HG02610 (cell line): ENCODE results near the gene GOLGA6C.
"Not testable (repeated sequence)": the region's sequence is repeated elsewhere in the genome, so short reads cannot be mapped to it uniquely, and the experiment has no call there.

Experiments
- ATAC-seq: cut with Tn5 transposase; IDR thresholded peaks from one replicate; pipeline ENCODE4 v1.9.1; 2021; ENCODE audit warnings: mild to moderate bottlenecking, moderate library complexity; ENCODE audit not compliant: unreplicated experiment

The GOLGA6C gene

GRCh38 chr15:75227663-75228280 is 30.4 kb upstream of the GOLGA6C start:
- no peak for ATAC-seq

DNA sequence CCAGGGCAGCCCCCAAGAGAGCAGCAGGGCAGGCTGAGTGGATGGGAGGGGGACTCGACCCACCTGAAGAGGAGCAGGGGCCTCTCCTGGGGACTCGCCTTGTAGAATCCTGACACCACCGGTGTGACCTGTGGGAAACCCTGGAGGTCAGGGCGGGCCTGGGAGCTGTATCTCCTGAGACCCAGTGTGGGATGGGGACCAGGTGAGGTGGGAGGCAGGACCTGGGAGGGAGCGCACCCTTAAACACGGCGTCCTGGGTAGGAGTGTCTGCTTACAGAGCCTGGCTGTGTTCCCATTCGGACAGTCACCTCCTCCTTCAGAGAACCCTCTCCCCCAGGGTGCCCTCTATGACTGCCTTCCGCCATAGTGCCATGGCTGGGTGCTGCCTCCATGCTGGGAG is 29.3 kb upstream of the GOLGA6C start:
- no peak for ATAC-seq

DNA sequence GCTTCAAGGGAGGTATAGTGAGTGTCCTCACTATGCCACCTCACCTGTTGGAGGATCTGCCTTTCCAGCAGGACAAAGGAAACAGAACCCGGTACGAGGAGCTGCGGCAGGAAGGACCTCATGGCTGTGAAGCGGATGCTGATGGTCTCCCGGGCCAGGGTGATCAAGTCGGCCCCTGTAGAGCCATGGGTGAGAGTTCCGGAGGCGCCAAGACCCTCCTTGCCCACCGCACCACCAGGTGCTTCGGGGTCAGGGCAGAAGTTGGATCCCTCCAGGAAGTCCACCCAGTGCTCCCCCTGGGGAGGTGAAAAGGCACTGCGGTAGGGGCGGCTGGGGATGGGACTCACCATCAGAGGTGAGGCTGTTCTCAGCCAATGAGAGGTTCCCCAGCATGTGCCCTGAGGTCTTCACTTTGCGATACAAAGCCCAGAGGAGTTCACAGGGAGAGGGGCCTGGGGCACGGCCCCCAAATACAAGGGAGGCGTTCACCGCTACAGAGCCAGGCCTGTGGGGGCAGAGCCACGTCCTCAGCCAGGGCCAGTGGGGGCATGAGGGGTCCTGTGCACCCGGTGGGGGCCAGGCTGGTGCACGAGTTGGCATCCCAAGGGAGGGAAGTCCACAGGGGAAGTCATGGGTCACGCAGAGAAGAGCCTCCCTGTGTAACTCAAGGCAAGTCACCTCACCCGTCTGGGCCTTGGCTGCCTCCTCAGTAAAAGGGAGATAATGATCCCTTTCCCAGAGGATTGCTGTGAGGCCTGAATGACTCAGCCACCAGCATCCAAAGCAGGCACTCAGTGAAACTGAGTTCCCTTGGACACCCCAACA is 28.7 kb upstream of the GOLGA6C start:
- no peak for ATAC-seq

- ATAC-seq: no peak
Observed at GRCh38 chr15:75230016-75230343, 28.2 kb upstream of the GOLGA6C start.

DNA sequence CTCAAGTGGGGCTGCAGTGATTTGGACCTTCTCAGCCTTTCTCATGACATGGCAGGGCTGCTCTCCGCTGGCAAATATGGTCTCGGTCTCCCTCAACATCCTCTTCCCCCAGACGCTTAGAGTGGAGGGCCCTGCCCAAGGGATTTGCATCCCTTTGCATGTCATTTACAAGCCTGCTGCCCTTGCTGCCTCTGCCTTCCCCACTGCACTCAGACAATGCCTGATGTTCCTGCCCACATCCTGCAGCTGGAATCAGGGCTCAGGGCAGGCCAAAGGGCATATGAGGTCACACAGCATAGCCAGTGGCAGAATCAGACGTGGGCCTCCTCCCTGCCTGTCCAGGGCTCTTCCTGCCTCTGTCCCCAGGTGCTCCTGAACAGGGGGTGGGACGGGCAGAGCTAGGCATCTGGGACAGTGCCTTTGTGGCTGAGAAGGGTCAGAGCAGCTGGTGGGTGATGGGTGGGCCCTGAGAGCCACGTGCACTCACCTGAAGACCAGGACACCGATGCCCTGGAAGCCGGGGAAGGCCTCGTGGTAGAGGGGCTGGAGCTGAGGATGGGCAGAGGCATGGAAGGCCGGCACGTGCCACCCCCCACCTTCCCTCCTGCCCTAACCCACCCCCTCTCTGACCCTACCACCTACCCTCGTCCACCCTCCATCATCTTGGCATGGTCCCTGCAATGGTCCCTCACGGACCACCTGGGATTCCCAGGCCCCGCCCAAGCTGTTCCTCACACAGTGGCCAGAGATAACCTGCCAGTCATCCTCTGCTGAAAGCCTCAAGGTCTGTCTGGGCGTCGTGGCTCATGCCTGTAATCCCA is 27.4 kb upstream of the GOLGA6C start:
- no peak for ATAC-seq

DNA sequence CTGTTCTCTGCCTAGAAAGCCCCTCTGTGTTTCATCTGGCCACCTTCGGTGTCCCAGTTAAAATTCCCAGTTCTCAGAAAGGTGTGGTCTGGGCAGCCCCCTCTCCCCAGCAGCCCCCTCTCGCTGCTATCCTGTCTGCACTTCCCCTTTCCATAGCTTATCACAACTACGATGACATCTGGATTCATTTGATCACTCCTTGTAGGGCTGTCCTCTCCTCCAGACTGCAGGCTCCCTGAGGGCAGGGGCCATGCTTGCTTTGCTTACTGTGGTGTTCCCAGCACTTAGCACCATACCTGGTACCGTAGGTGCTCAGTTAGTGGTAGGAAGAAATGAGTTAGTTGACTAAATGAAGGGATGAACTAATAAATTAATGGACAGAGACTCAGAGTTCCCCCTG is 26.3 kb upstream of the GOLGA6C start:
- no peak for ATAC-seq

- no peak for ATAC-seq
Observed at GRCh38 chr15:75232252-75232813, 25.8 kb upstream of the GOLGA6C start.

DNA sequence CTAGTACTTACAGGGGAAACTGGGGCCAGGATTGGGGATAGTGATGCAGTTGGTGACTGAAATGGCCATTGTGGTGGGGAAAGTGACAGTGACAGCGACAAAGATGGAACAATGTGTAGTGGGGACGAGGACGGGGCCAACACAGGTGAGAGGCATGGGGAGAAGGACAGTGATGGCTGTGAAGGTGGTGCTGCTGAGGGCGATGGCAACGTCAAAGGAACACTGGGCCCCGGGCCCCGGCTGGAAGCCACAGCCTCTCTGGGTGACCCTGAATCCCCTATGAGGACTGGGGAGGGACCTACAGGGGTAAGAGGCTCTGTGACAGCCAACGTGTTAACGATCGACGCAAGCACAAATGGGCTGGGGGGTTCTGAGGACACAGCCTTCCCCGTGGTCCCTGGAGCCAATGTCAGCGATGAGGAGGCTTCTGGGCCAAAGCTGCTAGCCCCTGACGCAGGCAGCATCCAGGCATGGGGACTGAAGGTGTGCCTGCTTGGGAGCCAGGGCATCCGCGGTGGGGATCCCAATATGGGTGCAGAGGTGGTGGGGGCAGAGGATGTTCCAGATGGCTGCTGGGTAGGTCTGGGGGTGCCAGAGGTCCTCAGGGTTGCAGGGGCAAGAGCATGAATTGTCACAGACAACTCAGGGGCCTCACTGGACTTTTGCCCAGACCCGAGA is 25.2 kb upstream of the GOLGA6C start:
- ATAC-seq: no peak

DNA sequence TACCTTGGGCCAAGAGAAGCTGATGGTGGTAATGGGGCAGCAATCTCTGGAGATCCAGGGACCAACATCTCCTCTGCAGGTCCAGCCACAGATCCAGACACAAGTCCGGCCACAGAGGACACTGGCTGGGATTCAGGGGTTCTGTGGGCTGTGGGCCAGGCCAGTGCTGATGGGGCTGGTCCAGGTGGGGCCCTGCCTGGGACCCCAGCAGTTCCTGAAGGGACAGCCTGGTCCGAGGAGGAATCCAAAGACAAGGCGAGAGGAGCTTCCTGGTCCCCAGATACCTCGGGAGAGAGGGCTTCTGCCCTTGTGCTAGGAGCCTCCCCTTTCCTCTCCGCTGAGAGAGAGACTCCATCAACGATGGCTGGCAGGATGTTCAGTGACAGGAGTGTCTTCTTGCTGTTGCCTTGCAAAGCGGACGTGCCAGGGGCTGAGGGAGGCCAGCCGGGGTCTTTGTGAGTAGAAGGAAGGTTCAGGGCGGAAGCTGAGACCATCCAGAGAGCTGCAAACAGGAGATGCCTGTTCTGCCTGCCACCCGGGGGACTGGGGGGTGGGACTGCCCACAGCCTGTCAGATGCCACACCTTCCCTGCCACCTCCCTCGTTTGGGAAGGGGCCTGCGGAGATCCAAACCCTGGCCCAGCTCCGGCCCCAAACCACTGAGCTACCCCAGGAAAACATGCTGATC is 24.5 kb upstream of the GOLGA6C start:
- ATAC-seq: no peak

DNA sequence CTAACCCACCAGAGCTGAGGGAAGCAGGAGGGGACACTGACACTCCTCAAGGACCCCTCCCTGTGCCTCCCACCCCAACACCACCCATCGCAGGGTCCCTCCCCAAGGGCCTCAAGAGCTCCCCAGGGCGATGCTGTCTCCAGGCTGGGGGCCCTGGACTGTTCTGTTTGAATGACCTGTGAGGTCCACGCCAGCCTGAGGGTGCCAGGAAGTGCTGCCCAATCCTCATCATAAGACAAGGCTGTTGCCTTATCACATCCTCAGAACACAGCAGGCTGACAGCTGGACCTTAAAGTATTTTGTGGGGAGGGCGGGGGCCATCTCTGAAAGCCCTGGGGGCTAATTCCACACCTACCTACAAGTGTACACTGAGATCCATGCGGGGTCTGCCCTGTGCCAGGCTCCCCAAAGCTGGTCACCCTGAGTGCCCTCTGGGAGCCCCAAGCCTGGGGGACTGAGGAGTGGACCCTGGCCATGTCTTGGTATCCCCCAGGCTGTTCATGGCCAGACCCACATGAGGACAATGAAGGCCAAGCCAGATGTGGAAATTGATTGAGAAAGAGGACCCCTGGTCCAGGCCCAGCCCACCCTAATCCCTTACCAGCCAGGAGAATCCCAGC is 23.8 kb upstream of the GOLGA6C start:
- no peak for ATAC-seq

DNA sequence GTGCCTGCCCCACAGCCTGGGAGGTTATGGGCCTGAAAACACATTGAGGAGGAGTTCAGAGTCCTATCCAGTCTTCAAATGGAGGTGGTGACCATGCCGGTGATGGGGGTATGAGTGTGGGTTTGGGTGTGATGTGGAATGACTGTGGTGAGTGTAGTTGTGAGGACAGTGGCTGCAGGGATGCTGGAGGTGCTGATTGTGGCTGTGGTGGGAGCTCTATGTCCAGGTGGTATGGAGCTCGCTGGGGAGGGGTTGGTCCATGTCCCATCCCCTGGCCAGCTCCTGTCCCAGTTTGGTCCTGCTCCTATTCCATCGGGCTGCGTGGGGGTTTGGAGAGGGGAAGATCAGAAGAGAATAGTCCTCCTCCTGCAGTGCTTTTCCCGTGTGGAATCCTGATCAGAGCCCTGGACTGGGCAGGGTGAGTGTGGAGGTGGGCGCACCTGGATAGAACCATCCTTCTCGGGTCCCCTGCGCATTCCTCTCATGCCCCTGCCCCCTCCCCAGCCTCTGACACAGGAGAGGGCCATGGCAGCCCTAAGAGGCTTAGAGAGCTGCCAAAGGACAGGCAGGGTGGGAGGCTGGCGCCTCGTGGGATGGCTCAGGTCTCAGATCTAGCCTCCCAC is 23.0 kb upstream of the GOLGA6C start:
- no peak for ATAC-seq

GRCh38 chr15:75235760-75236729 is 22.1 kb upstream of the GOLGA6C start:
- no peak for ATAC-seq

- ATAC-seq: no peak
Observed at GRCh38 chr15:75237316-75237982, 20.7 kb upstream of the GOLGA6C start.

DNA sequence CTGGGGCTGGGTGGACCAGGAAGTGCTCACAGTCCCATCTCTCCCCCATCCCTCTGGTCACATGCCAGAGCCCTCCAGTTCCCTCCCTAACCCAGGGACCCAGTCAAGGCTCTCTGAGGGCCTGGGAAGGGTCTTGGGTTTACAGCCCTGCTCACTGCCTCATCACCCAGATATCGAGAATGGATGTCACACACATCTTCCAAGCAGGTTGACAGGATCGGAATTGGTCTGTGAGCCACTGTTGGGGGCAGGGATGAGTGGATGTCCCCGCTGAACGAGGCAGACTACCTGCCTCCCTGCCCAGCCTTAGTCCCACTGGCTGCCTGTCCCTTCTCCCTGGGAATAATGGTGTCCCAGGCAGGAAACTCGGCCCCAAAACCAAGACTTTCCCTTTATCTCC is 20.0 kb upstream of the GOLGA6C start:
- ATAC-seq: no peak

GRCh38 chr15:75245741-75246140 is 12.4 kb upstream of the GOLGA6C start:
- ATAC-seq: not testable (repeated sequence)

- not testable (repeated sequence) for ATAC-seq
Observed at GRCh38 chr15:75248991-75249390, 9.1 kb upstream of the GOLGA6C start.

- no peak for ATAC-seq
Observed at GRCh38 chr15:75249726-75250125, 8.4 kb upstream of the GOLGA6C start.

DNA sequence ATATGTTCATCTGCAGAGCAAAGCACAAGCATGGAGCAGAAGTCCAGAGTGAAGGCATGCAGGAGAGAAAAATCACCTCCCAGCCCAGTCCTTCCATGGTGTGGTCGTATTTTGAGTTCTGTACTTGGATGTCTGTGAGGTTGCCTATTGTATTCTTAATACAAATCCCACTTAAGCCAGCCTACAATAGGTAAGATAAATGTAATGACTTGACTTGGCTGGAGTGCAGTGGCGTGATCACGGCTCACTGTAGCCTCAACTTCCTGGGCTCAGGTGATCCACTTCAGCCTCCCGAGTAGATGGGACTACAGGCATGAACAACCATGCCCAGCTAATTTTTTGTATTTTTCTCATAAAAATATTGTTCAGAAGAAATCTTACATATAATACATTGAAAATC is 6.8 kb upstream of the GOLGA6C start:
- not testable (repeated sequence) for ATAC-seq
